Breast epithelium (tissue), 4 donors: ENCODE measurements around the gene FXYD7. TPM values are rescaled to one million over a fixed set of nuclear protein-coding genes. Genes with fewer than 3 reads are reported as not detected.

Experiments
- DNase-seq, 2 donors: peaks; one replicate each; pipeline ENCODE4 v3.0.0-alpha.2; 2019; ENCODE audit warnings: low spot score in 2 of 2
- H3K27ac ChIP-seq, 2 donors: fragments of 200-600 bp; sonication (generic) in 1 of 2; one replicate each; pipeline ENCODE4 v1.5.1; 2016 to 2019; ENCODE audit warnings: mild to moderate bottlenecking in 1 of 2
- H3K27me3 ChIP-seq, 2 donors: fragments of 200-600 bp; sonication (generic) in 1 of 2; one replicate each; pipeline versions ENCODE4 v1.5.1 to v1.6.0; 2017 to 2019; ENCODE audit warnings: control low read depth in 1 of 2, mild to moderate bottlenecking in 1 of 2
- H3K36me3 ChIP-seq: fragments of 200-600 bp; one replicate; pipeline ENCODE4 v1.5.1; 2019
- H3K4me1 ChIP-seq, 2 donors: fragments of 200-600 bp; sonication (generic); one replicate each; pipeline ENCODE4 v1.5.1; 2016 to 2019; ENCODE audit warnings: control low read depth in 1 of 2
- H3K4me3 ChIP-seq, 3 donors: fragments of 200-600 bp; sonication (generic); 1 replicate in 2 of 3; 2 replicates in 1 of 3; pipeline ENCODE4 v1.5.1; 2016 to 2019; ENCODE audit warnings: mild to moderate bottlenecking in 3 of 3, moderate library complexity in 2 of 3
- H3K9me3 ChIP-seq, 2 donors: fragments of 200-600 bp; sonication (generic) in 1 of 2; one replicate each; pipeline ENCODE4 v1.5.1; 2016 to 2019; ENCODE audit warnings: control low read depth in 1 of 2
- POLR2A ChIP-seq: fragments of 450-650 bp; IDR thresholded peaks from one replicate; pipeline ENCODE4 v1.6.1; 2016; ENCODE audit warnings: antibody characterized with exemption, mild to moderate bottlenecking, moderate library complexity
- POLR2AphosphoS5 ChIP-seq, 3 donors: sonication (generic); formaldehyde crosslinking; IDR thresholded peaks; one replicate each; pipeline ENCODE4 v1.6.1; 2017; ENCODE audit warnings: antibody characterized with exemption in 3 of 3
- intact Hi-C: fragments of 100-400 bp; cut with DNase I; formaldehyde crosslinking; loops from one replicate; pipeline ENCODE4 v1.15.1; 2023; ENCODE audit warnings: low total_unique reads
- total RNA-seq, 3 donors: library from RNA; depleted of rRNA; stranded (reverse); fragments of >200 nt; gene quantifications; one replicate each; pipeline ENCODE4 v1.1.0, GENCODE V29; 2016
- TF ChIP-seq, protein P1 (sequence below), 3 donors: fragments of 450-650 bp; IDR thresholded peaks; one replicate each; pipeline ENCODE4 v1.5.1; 2016 to 2017; ENCODE audit warnings: antibody characterized with exemption in 3 of 3, mild to moderate bottlenecking in 3 of 3, moderate library complexity in 3 of 3

FXYD7 gene
- total RNA-seq, 3 donors from 2014 or later = not detected

DNA sequence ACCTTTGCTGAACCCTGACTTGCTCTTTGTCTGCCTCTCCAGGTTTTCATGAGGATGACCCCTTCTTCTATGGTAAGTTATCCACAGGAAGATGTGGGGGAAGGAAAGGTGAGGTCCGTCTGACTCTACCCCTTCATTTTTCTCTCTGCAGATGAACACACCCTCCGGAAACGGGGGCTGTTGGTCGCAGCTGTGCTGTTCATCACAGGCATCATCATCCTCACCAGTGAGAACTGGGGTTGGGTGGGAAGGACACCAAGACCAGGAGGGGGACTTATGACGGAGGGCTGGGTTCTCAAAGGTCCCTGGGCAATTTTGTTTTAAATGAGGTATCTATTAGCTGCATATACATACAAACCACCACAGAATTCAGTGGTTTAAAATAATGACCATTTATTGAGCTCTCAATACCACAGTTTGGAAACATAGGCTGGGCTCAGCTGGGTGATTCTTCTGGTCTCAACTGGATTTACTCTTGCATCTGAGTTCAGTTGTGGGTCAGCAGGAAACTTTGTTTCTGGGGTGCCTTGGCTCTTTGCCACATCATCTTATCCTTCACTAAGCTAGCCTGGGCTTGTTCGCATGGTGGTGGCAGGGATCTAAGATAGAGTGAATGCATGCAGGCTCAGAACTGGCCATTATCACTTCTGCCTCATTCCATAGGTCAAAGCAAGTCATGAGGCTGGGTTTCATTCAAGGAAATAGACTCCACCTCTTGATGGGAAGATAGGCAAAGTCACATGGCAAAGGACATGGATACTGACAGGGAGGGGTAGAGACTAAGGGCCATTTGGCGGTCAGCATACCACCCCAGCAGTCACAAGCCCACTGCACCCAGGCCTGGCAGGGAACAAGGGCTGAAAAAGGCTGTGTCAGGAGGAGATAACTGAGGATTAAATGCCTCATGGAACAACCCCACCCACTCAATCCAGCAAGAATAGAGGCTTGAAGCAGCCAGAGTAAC, 23.3 kb downstream of the FXYD7 start:
- intact Hi-C loops = no loop called here
- no peak for DNase-seq
- Histone ChIP-seq H3K4me3 (no peak overlapping the region), H3K9me3 (peaks cover 20 to 24% of the 10 kb centered on the region in 2 donors), H3K4me1 (no peaks in the 10 kb centered on the region), H3K36me3 (no peaks in the 10 kb centered on the region), H3K27ac (peak overlapping the region; percentile 74 to 80), H3K27me3 (no peaks in the 10 kb centered on the region)
- TF ChIP-seq POLR2A (no peak), POLR2AphosphoS5 (IDR thresholded peaks at IDR 0.05) (no peak)
- TF ChIP-seq, protein P1, sequence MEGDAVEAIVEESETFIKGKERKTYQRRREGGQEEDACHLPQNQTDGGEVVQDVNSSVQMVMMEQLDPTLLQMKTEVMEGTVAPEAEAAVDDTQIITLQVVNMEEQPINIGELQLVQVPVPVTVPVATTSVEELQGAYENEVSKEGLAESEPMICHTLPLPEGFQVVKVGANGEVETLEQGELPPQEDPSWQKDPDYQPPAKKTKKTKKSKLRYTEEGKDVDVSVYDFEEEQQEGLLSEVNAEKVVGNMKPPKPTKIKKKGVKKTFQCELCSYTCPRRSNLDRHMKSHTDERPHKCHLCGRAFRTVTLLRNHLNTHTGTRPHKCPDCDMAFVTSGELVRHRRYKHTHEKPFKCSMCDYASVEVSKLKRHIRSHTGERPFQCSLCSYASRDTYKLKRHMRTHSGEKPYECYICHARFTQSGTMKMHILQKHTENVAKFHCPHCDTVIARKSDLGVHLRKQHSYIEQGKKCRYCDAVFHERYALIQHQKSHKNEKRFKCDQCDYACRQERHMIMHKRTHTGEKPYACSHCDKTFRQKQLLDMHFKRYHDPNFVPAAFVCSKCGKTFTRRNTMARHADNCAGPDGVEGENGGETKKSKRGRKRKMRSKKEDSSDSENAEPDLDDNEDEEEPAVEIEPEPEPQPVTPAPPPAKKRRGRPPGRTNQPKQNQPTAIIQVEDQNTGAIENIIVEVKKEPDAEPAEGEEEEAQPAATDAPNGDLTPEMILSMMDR (IDR thresholded peaks at IDR 0.05) = no peak

DNA sequence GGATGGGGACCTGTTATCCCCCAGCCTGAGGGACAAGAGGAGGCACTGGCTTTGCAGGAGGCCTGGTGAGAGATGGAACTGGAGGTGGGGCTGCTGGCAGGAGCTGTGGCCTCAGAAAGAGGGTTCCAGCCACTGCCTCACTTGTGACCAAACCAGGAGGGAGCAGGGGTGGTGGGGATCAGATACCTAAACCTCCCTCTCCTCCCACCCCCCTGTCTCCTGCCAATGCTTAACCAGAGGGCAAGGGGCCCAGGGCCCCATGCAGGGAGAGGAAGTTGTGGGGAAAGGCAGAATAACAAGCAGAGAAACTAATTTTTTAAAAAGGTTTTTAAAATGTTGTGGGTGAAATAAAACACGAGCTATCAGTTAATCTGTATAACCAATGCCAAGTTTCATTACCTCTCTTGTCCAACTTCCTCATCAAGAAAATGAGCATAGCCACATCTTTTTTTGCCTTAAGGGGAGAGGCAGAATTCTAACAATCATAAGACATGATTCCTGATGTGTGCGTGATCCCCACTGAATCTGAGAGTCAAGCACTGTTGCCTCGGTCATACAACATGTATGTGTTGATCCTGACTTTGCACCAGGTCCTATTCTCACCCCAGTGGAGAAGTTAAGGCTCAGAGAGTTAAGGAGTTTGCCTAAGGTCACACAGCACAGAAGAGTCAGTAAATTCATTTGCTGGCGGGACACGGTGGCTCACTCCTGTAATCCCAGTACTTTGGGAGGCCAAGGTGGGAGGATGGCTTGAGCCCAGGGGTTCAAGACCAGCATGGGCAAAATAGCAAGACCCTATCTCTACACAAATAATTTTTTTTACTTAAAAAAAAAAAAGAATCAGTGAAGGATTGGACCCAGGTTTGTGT, 24.4 kb downstream of the FXYD7 start:
- Histone ChIP-seq H3K36me3 (no peaks in the 10 kb centered on the region), H3K4me1 (no peaks in the 10 kb centered on the region), H3K27me3 (no peaks in the 10 kb centered on the region), H3K4me3 (no peak overlapping the region), H3K27ac (peak overlapping the region; percentile 74 to 80), H3K9me3 (peaks cover 17 to 24% of the 10 kb centered on the region in 2 donors)
- TF ChIP-seq POLR2AphosphoS5 (IDR thresholded peaks at IDR 0.05) (no peak), POLR2A (no peak)
- TF ChIP-seq, protein P1 (IDR thresholded peaks at IDR 0.05) = no peak
- intact Hi-C loops = no loop called here
- DNase-seq = no peak

DNA sequence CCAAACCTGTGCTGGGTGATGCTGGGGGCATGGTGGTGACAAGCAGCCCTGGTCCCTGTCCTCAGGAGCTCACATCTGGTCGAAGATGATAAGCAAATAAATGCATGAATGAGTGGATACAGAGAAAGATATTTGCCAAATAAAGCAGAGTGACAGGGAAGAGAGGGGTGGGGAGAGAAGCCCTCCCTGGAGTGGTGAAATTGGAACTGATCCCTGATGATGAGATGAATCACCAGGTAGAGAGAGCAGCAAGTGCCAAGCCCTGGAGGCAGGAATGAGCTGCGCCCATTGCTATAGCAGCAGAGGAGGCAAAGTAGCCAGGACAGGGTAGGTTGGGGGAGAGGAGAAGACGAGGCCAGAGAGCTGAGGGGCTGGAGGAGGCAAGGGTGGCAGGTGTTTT, 25.1 kb downstream of the FXYD7 start:
- DNase-seq = peak in 1 of 2 donors; percentile 74

DNA sequence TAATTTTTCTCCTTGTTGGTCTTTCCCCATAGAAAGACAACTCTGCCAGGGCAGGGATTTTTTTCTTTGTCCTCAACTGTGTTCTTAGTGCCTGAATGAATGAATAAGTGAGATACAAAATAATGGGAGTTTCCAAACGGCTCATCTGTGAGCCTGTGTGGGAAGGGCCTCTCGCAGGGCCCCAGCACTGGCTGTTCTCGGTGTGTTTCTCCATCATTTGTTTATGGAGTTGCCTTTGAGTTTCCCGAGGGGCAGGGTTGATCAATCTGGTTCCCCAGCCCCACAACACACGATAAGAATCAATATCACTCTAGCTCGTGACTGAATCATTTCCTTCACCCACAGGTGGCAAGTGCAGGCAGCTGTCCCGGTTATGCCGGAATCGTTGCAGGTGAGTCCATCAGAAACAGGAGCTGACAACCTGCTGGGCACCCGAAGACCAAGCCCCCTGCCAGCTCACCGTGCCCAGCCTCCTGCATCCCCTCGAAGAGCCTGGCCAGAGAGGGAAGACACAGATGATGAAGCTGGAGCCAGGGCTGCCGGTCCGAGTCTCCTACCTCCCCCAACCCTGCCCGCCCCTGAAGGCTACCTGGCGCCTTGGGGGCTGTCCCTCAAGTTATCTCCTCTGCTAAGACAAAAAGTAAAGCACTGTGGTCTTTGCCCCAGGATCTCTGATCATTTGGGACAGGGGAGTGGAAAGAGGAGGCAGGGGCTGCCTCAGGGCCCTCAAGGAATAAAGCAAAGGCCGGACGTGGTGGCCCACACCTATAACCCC, 26.4 kb downstream of the FXYD7 start:
- TF ChIP-seq POLR2AphosphoS5 (IDR thresholded peaks at IDR 0.05) (no peak), POLR2A (no peak)
- TF ChIP-seq, protein P1 (IDR thresholded peaks at IDR 0.05) = no peak
- Histone ChIP-seq H3K4me1 (no peaks in the 10 kb centered on the region), H3K27me3 (no peaks in the 10 kb centered on the region), H3K4me3 (no peak overlapping the region), H3K36me3 (no peaks in the 10 kb centered on the region), H3K27ac (peak overlapping the region; percentile 12 to 80), H3K9me3 (peaks cover 9 to 17% of the 10 kb centered on the region in 2 donors)
- intact Hi-C loops = no loop called here
- DNase-seq = no peak

More for the DNA sequence above, 25.1 kb downstream of the FXYD7 start:
- H3K4me3 ChIP-seq = no peak overlapping the region
- no peaks in the 10 kb centered on the region for H3K4me1 ChIP-seq
- intact Hi-C loops = no loop called here
- TF ChIP-seq, protein P1 (IDR thresholded peaks at IDR 0.05) = no peak
- TF ChIP-seq POLR2AphosphoS5 (IDR thresholded peaks at IDR 0.05) = peak in 1 of 3 donors; percentile 13
- no peak for TF ChIP-seq POLR2A
- peaks cover 13 to 24% of the 10 kb centered on the region in 2 donors for H3K9me3 ChIP-seq
- H3K27ac ChIP-seq = peak overlapping the region; percentile 75 to 80
- no peaks in the 10 kb centered on the region for H3K27me3 ChIP-seq
- no peaks in the 10 kb centered on the region for H3K36me3 ChIP-seq
